Measurements from ENCODE around the gene HEXD.

Gene HEXD

DNA sequence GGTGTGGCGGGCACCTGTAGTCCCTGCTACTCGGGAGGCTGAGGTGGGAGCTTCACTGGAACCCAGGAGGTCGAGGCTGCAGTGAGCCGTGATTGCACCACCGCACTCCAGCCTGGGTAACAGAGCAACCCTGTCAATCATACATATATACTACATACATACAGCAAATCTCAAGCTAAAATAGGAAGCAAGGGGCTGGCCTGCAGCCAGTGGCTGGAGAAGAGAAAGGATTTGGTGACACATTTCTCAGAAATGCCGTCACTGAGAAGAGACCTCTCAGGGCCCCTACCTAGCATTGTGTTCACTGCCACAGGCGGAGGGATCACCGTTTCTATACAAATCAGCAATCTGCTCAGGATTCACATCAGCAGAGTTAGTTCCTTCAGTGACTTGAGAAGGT lies 57.3 kb downstream of the HEXD start:
- Histone ChIP-seq H2AFZ (ENCODE audit: low read depth, low read length) (no peak overlapping the region), H4K8ac (ENCODE audit: low read length) (no peak overlapping the region), H2AK5ac (ENCODE audit: low read length, severe bottlenecking) (no peak overlapping the region), H3K27me3 (ENCODE audit: control insufficient read depth in 1 of 2, insufficient read depth in 1 of 2, low read length in 2 of 2) (no peaks in the 10 kb centered on the region), H3K14ac (ENCODE audit: low read length in 2 of 2) (no peak overlapping the region), H2BK15ac (ENCODE audit: low read depth, poor library complexity, severe bottlenecking) (no peak overlapping the region), H3K23ac (ENCODE audit: low read length in 2 of 2) (no peak overlapping the region), H3K27ac (ENCODE audit: low read length, poor library complexity, severe bottlenecking) (no peak overlapping the region), H3K4me3 (ENCODE audit: insufficient read depth in 1 of 2, low read depth in 1 of 2, low read length in 2 of 2) (no peak overlapping the region), H3K36me3 (ENCODE audit: control insufficient read depth in 1 of 2, insufficient read depth in 2 of 2, low read depth in 1 of 2, low read length in 2 of 2) (peaks cover 40 to 48% of the 10 kb centered on the region in 2 experiments), H2BK5ac (ENCODE audit: low read depth, low read length, poor library complexity, severe bottlenecking) (no peak overlapping the region), H3K4ac (ENCODE audit: low read depth in 1 of 2, low read length in 2 of 2) (no peak overlapping the region), H3K9ac (ENCODE audit: low read length) (no peak overlapping the region), H3K18ac (ENCODE audit: low read depth in 1 of 2, low read length in 2 of 2) (no peak overlapping the region), H2BK12ac (ENCODE audit: low read length in 2 of 2) (no peak overlapping the region), H3K4me2 (ENCODE audit: low read length, poor library complexity, severe bottlenecking) (no peak overlapping the region), H3K79me1 (replicated peaks; ENCODE audit: low read length, poor library complexity, severe bottlenecking) (peaks cover 5% of the 10 kb centered on the region), H2BK120ac (ENCODE audit: low read depth, low read length) (no peak overlapping the region), H4K91ac (ENCODE audit: low read length) (no peak overlapping the region), H3K4me1 (ENCODE audit: control insufficient read depth, insufficient read depth, low read depth, low read length) (peaks cover 2% of the 10 kb centered on the region), H3K9me3 (ENCODE audit: control insufficient read depth, low read length) (no peaks in the 10 kb centered on the region)
- no peak for DNase-seq
- WGBS: 91% methylated on average over 8 of the region's 8 CpGs

DNA sequence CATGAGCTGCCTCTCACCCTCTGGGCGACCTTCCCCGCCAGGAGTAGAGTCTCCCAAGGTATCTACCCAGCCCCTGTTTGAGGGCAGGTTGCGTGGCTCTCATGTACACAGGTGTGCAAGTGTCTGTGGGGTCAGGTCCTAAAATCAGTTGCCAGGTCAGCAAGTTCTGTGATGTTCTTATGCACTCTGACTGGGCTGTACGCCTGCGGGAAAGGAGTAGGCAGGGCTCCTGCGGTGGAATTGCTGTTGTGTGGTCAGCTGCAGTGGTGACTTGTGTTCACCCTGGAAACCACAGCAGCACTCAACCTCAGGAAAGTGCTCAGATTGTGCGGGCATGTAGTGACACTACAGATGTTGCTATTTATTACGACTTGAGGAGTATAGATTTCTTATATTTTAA lies 59.8 kb downstream of the HEXD start:
- Histone ChIP-seq H2BK12ac (ENCODE audit: low read length in 2 of 2) (no peak overlapping the region), H3K18ac (ENCODE audit: low read depth in 1 of 2, low read length in 2 of 2) (no peak overlapping the region), H2AFZ (ENCODE audit: low read depth, low read length) (no peak overlapping the region), H3K27me3 (ENCODE audit: control insufficient read depth in 1 of 2, insufficient read depth in 1 of 2, low read length in 2 of 2) (no peaks in the 10 kb centered on the region), H2BK15ac (ENCODE audit: low read depth, poor library complexity, severe bottlenecking) (no peak overlapping the region), H3K36me3 (ENCODE audit: control insufficient read depth in 1 of 2, insufficient read depth in 2 of 2, low read depth in 1 of 2, low read length in 2 of 2) (peaks cover 49 to 56% of the 10 kb centered on the region in 2 experiments), H4K8ac (ENCODE audit: low read length) (no peak overlapping the region), H2BK120ac (ENCODE audit: low read depth, low read length) (no peak overlapping the region), H3K4me1 (ENCODE audit: control insufficient read depth, insufficient read depth, low read depth, low read length) (peaks cover 2% of the 10 kb centered on the region), H3K9me3 (ENCODE audit: control insufficient read depth, low read length) (no peaks in the 10 kb centered on the region), H3K23ac (ENCODE audit: low read length in 2 of 2) (peak overlapping the region in 1 of 2 experiments; percentile 85), H4K91ac (ENCODE audit: low read length) (no peak overlapping the region), H3K27ac (ENCODE audit: low read length, poor library complexity, severe bottlenecking) (no peak overlapping the region), H3K4me2 (ENCODE audit: low read length, poor library complexity, severe bottlenecking) (no peak overlapping the region), H3K9ac (ENCODE audit: low read length) (no peak overlapping the region), H3K14ac (ENCODE audit: low read length in 2 of 2) (no peak overlapping the region), H2BK5ac (ENCODE audit: low read depth, low read length, poor library complexity, severe bottlenecking) (no peak overlapping the region), H3K79me1 (replicated peaks; ENCODE audit: low read length, poor library complexity, severe bottlenecking) (peaks cover 5% of the 10 kb centered on the region), H3K4ac (ENCODE audit: low read depth in 1 of 2, low read length in 2 of 2) (no peak overlapping the region), H3K4me3 (ENCODE audit: insufficient read depth in 1 of 2, low read depth in 1 of 2, low read length in 2 of 2) (no peak overlapping the region), H2AK5ac (ENCODE audit: low read length, severe bottlenecking) (no peak overlapping the region)
- 96% methylated on average over 8 of the region's 8 CpGs for WGBS
- DNase-seq: no peak

DNA sequence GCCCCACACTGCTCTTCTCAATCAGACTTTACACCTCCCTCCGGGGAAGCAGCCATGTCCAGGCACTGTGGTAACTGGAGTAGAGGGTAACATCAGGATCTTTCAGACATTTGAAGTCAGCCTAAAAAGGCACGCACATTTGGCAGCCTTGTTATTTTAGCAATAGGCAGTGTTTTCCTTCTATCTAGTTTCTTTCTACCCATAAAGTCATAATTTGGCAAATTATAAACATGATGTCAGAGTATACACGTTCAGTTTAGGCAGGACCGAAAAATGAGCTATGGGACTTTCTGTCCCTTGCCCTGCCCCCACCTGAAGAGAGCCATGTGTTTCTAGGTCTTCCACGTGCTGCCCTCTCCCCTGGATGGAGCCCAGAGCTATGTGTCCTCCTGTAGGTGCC lies 61.5 kb downstream of the HEXD start:
- Histone ChIP-seq H2BK15ac (ENCODE audit: low read depth, poor library complexity, severe bottlenecking) (no peak overlapping the region), H2AFZ (ENCODE audit: low read depth, low read length) (no peak overlapping the region), H3K9ac (ENCODE audit: low read length) (no peak overlapping the region), H3K4me2 (ENCODE audit: low read length, poor library complexity, severe bottlenecking) (no peak overlapping the region), H3K23ac (ENCODE audit: low read length in 2 of 2) (no peak overlapping the region), H4K91ac (ENCODE audit: low read length) (no peak overlapping the region), H3K4me3 (ENCODE audit: insufficient read depth in 1 of 2, low read depth in 1 of 2, low read length in 2 of 2) (no peak overlapping the region), H3K4ac (ENCODE audit: low read depth in 1 of 2, low read length in 2 of 2) (no peak overlapping the region), H2BK12ac (ENCODE audit: low read length in 2 of 2) (no peak overlapping the region), H2BK120ac (ENCODE audit: low read depth, low read length) (no peak overlapping the region), H3K79me1 (replicated peaks; ENCODE audit: low read length, poor library complexity, severe bottlenecking) (peaks cover 5% of the 10 kb centered on the region), H4K8ac (ENCODE audit: low read length) (no peak overlapping the region), H3K27ac (ENCODE audit: low read length, poor library complexity, severe bottlenecking) (no peak overlapping the region), H3K9me3 (ENCODE audit: control insufficient read depth, low read length) (no peaks in the 10 kb centered on the region), H3K14ac (ENCODE audit: low read length in 2 of 2) (no peak overlapping the region), H3K4me1 (ENCODE audit: control insufficient read depth, insufficient read depth, low read depth, low read length) (peaks cover 2% of the 10 kb centered on the region), H2AK5ac (ENCODE audit: low read length, severe bottlenecking) (no peak overlapping the region), H2BK5ac (ENCODE audit: low read depth, low read length, poor library complexity, severe bottlenecking) (no peak overlapping the region), H3K36me3 (ENCODE audit: control insufficient read depth in 1 of 2, insufficient read depth in 2 of 2, low read depth in 1 of 2, low read length in 2 of 2) (peaks cover 65 to 66% of the 10 kb centered on the region in 2 experiments), H3K27me3 (ENCODE audit: control insufficient read depth in 1 of 2, insufficient read depth in 1 of 2, low read length in 2 of 2) (no peaks in the 10 kb centered on the region), H3K18ac (ENCODE audit: low read depth in 1 of 2, low read length in 2 of 2) (no peak overlapping the region)
- DNase-seq: no peak
- 86% methylated on average over 5 of the region's 5 CpGs for WGBS

DNA sequence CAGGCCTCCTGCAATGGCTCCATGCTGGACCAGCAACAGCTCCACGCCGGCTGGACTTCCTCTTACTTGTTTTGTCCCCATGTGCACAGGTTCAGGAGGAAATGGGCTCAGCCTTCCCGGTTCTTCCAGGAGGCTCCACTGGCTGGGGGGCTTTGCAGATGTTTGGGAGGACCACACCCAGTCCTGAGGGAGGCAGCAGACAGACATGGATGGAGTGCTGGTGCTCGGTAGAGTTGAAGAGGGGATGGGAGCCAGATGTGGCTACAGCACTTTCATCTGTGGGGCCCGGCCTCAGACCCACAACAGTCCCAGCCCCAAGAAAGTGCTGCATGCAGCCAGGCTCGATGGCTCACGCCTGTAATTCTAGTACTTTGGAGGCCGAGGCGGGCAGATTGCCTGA lies 62.2 kb downstream of the HEXD start:
- H3K9ac ChIP-seq (ENCODE audit: low read length): no peak overlapping the region
- peaks cover 5% of the 10 kb centered on the region for H3K79me1 ChIP-seq (replicated peaks; ENCODE audit: low read length, poor library complexity, severe bottlenecking)
- H4K91ac ChIP-seq (ENCODE audit: low read length): no peak overlapping the region
- no peak overlapping the region for H2BK15ac ChIP-seq (ENCODE audit: low read depth, poor library complexity, severe bottlenecking)
- no peak overlapping the region for H2AFZ ChIP-seq (ENCODE audit: low read depth, low read length)
- H3K4ac ChIP-seq (ENCODE audit: low read depth in 1 of 2, low read length in 2 of 2): no peak overlapping the region
- no peak overlapping the region for H3K4me2 ChIP-seq (ENCODE audit: low read length, poor library complexity, severe bottlenecking)
- 96% methylated on average over 9 of the region's 9 CpGs for WGBS
- no peak overlapping the region for H2AK5ac ChIP-seq (ENCODE audit: low read length, severe bottlenecking)
- no peak overlapping the region for H3K18ac ChIP-seq (ENCODE audit: low read depth in 1 of 2, low read length in 2 of 2)
- H3K36me3 ChIP-seq (ENCODE audit: control insufficient read depth in 1 of 2, insufficient read depth in 2 of 2, low read depth in 1 of 2, low read length in 2 of 2): peaks cover 66 to 69% of the 10 kb centered on the region in 2 experiments
- H2BK120ac ChIP-seq (ENCODE audit: low read depth, low read length): no peak overlapping the region
- no peak overlapping the region for H2BK5ac ChIP-seq (ENCODE audit: low read depth, low read length, poor library complexity, severe bottlenecking)
- no peak for DNase-seq
- no peak overlapping the region for H3K4me3 ChIP-seq (ENCODE audit: insufficient read depth in 1 of 2, low read depth in 1 of 2, low read length in 2 of 2)
- peaks cover 2% of the 10 kb centered on the region for H3K4me1 ChIP-seq (ENCODE audit: control insufficient read depth, insufficient read depth, low read depth, low read length)
- H3K27me3 ChIP-seq (ENCODE audit: control insufficient read depth in 1 of 2, insufficient read depth in 1 of 2, low read length in 2 of 2): no peaks in the 10 kb centered on the region
- no peak overlapping the region for H3K14ac ChIP-seq (ENCODE audit: low read length in 2 of 2)
- no peaks in the 10 kb centered on the region for H3K9me3 ChIP-seq (ENCODE audit: control insufficient read depth, low read length)
- H3K27ac ChIP-seq (ENCODE audit: low read length, poor library complexity, severe bottlenecking): no peak overlapping the region
- H3K23ac ChIP-seq (ENCODE audit: low read length in 2 of 2): no peak overlapping the region
- H2BK12ac ChIP-seq (ENCODE audit: low read length in 2 of 2): no peak overlapping the region
- no peak overlapping the region for H4K8ac ChIP-seq (ENCODE audit: low read length)
